Lung (tissue), 12 donors: Measurements from ENCODE around the gene NEXMIF. TPM values are rescaled to one million over a fixed set of nuclear protein-coding genes. Genes with fewer than 3 reads are reported as not detected.

Experiments
- ATAC-seq: fragments of 200-7000 bp; cut with Tn5 transposase; one replicate; pipeline ENCODE4 v1.9.1; 2020; ENCODE audit warnings: moderate number of reproducible peaks; ENCODE audit not compliant: insufficient read depth, low FRiP score
- DNase-seq, 3 donors: peaks; one replicate each; pipeline ENCODE4 v3.0.0-alpha.2; 2013 to 2017
- H3K27ac ChIP-seq, 2 donors: one replicate each; pipeline ENCODE4 v1.5.1; 2013; ENCODE audit warnings: mild to moderate bottlenecking in 2 of 2, moderate library complexity in 2 of 2, control low read depth in 1 of 2, inconsistent platforms in 1 of 2, low read depth in 1 of 2, low read length in 1 of 2
- H3K27me3 ChIP-seq, 3 donors: one replicate each; pipeline ENCODE4 v1.5.1; 2013; ENCODE audit warnings: low read length in 2 of 3; ENCODE audit not compliant: control insufficient read depth in 3 of 3, insufficient read depth in 3 of 3
- H3K36me3 ChIP-seq, 4 donors: one replicate each; pipeline ENCODE4 v1.5.1; 2013; ENCODE audit warnings: low read length in 4 of 4, mild to moderate bottlenecking in 1 of 4, moderate library complexity in 1 of 4; ENCODE audit not compliant: control insufficient read depth in 4 of 4, insufficient read depth in 4 of 4
- H3K4me1 ChIP-seq, 5 donors: one replicate each; pipeline ENCODE4 v1.5.1; 2013; ENCODE audit warnings: low read length in 5 of 5, mild to moderate bottlenecking in 2 of 5, moderate library complexity in 1 of 5; ENCODE audit not compliant: control insufficient read depth in 5 of 5, insufficient read depth in 5 of 5
- H3K4me3 ChIP-seq: one replicate; pipeline ENCODE4 v1.5.1; 2013; ENCODE audit warnings: mild to moderate bottlenecking, control low read depth, moderate library complexity
- H3K9ac ChIP-seq, 2 donors: one replicate each; pipeline ENCODE4 v1.5.1; 2013; ENCODE audit warnings: low read length in 2 of 2, control low read depth in 1 of 2; ENCODE audit not compliant: insufficient read depth in 1 of 2
- H3K9me3 ChIP-seq, 4 donors: one replicate each; pipeline ENCODE4 v1.5.1; 2013; ENCODE audit warnings: low read length in 3 of 4, mild to moderate bottlenecking in 1 of 4, moderate library complexity in 1 of 4; ENCODE audit not compliant: control insufficient read depth in 4 of 4, insufficient read depth in 3 of 4
- WGBS, 2 donors: extraction: QIAGEN DNeasy Blood & Tissue Kit; methylation state at CpG; one replicate each; pipeline ENCODE4 v1.1.7; 2013; 5-methylcytosine and 5-hydroxymethylcytosine counted together
- polyA plus RNA-seq, 2 donors: library from polyadenylated mRNA; stranded (reverse); fragments of 200-250 nt; gene quantifications; one replicate each; pipeline ENCODE4 v1.2.1, GENCODE V29; 2013
- total RNA-seq, 2 donors: library from RNA; depleted of rRNA in 1 of 2; stranded (reverse); fragments of >200 nt in 1 of 2; gene quantifications; one replicate each; pipeline ENCODE4 v1.2.1, GENCODE V29; 2014 to 2021
- TF ChIP-seq, protein P1 (sequence below): IDR thresholded peaks from 2 replicates; pipeline ENCODE4 v1.5.1; 2012; ENCODE audit warnings: mild to moderate bottlenecking; ENCODE audit errors: control extremely low read depth, extremely low read depth
- donor health status: control.
- donor health status: control.
- donor health status: Bipolar disorder and iron deficiency.
- donor health status: healthy.
- donor health status: DM: yes; HTN: yes; CAD: no.

NEXMIF gene
- total and polyA plus RNA-seq, 4 donors = 0.08 to 1.2 (median 0.26) TPM

DNA sequence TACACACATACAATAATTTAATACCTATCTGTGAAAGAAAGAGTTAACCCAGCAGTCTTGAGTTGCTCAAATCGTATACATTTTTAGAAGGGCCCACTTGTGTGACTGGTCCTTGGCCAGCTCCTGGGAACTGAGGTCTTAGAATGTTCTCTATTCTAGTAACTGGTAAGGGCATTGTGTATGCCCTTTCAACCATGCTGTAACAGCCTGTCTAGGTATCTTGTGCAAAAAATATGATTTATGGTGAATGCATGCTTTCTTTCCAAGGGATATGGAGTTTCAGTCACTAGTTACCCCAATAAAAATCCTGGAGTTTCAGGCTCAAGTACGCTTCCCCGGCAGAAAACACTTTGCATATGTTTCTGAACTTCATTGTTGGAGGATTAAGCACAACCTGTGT is 140.6 kb downstream of the NEXMIF start:
- 55 to 83% methylated on average over 3 of the region's 3 CpGs for WGBS, 2 donors
- TF ChIP-seq, protein P1, sequence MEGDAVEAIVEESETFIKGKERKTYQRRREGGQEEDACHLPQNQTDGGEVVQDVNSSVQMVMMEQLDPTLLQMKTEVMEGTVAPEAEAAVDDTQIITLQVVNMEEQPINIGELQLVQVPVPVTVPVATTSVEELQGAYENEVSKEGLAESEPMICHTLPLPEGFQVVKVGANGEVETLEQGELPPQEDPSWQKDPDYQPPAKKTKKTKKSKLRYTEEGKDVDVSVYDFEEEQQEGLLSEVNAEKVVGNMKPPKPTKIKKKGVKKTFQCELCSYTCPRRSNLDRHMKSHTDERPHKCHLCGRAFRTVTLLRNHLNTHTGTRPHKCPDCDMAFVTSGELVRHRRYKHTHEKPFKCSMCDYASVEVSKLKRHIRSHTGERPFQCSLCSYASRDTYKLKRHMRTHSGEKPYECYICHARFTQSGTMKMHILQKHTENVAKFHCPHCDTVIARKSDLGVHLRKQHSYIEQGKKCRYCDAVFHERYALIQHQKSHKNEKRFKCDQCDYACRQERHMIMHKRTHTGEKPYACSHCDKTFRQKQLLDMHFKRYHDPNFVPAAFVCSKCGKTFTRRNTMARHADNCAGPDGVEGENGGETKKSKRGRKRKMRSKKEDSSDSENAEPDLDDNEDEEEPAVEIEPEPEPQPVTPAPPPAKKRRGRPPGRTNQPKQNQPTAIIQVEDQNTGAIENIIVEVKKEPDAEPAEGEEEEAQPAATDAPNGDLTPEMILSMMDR = no peak
- no peaks in the 10 kb centered on the region for H3K36me3 ChIP-seq
- no peak overlapping the region for H3K4me3 ChIP-seq
- DNase-seq (no peak), ATAC-seq (no peak)
- H3K4me1 ChIP-seq = no peaks in the 10 kb centered on the region
- H3K9me3 ChIP-seq = no peaks in the 10 kb centered on the region
- peaks cover 0 to 5% (median 0%) of the 10 kb centered on the region in 3 donors for H3K27me3 ChIP-seq
- H3K27ac ChIP-seq = no peak overlapping the region
- H3K9ac ChIP-seq = no peak overlapping the region

DNA sequence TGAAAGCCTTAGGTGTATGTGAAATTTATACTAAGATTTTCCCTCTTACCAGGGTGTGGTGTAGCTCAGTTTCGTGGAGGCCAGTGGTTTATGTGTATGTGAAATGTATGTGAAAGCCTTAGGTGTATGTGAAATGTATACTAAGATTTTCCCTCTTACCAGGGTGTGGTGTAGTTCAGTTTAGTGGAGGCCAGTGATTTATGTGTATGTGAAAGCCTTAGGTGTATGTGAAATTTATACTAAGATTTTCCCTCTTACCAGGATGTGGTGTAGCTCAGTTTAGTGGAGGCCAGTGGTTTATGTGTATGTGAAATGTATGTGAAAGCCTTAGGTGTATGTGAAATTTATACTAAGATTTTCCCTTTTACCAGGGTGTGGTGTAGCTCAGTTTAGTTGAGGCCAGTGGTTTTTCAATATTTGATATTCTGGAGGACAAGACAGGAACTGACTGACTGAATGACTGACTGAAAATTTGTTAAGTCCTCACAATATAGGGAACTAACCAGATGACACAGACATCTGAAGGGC is 143.7 kb downstream of the NEXMIF start:
- DNase-seq = no peak
- peaks cover 0 to 5% (median 0%) of the 10 kb centered on the region in 3 donors for H3K27me3 ChIP-seq
- H3K9me3 ChIP-seq = no peaks in the 10 kb centered on the region
- 50 to 89% methylated on average over 1 of the region's 1 CpG for WGBS, 2 donors
- no peak overlapping the region for H3K9ac ChIP-seq
- no peak overlapping the region for H3K27ac ChIP-seq
- H3K4me1 ChIP-seq = no peaks in the 10 kb centered on the region
- H3K36me3 ChIP-seq = no peaks in the 10 kb centered on the region
- no peak for ATAC-seq
- no peak overlapping the region for H3K4me3 ChIP-seq
- TF ChIP-seq, protein P1 = no peak

DNA sequence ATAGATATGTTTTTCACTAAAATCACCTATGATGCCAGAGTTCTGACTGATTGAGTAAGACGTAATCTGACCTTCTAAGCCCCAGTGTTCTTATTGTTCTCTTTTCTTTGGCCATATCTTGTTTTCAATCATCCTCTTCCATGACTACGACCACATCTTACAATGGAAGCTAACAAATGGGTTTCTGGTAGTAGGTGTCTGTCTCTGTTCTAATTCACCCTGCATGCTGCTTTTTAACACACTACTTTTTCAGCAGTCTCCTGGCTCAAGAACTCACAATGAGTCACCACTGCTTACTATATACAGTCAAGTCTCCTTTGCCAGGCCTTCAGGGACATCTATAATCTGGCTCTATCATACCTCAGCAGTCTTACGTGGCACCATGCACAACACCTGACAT is 146.1 kb downstream of the NEXMIF start:
- ATAC-seq = no peak
- H3K27me3 ChIP-seq = peaks cover 0 to 5% (median 0%) of the 10 kb centered on the region in 3 donors
- H3K4me3 ChIP-seq = no peak overlapping the region
- H3K9ac ChIP-seq = no peak overlapping the region
- DNase-seq = no peak
- H3K9me3 ChIP-seq = no peaks in the 10 kb centered on the region
- WGBS, 2 donors = 61 to 92% methylated on average over 3 of the region's 3 CpGs
- H3K4me1 ChIP-seq = no peaks in the 10 kb centered on the region
- TF ChIP-seq, protein P1 = no peak
- no peak overlapping the region for H3K27ac ChIP-seq
- H3K36me3 ChIP-seq = no peaks in the 10 kb centered on the region

DNA sequence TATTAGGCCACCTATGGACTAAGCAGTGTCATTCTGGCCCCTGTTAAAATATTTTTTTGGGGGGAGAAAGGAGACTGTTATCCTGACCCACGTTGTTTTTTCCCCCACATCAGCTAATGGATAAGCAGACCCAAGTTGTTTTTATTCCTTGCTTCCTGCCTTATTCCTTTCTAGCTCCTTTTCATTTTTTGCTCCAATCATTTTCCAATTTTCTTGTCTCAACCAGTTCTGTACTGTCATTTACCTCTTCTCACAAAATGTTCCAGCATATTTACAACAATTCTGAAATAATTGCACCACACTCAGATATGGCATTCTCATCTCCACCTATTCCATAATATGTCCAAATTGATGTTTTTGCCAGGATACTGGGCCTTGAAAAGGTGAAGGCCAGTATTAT is 150.3 kb downstream of the NEXMIF start:
- no peak for ATAC-seq
- Histone ChIP-seq H3K27ac (no peak overlapping the region), H3K4me1 (no peaks in the 10 kb centered on the region), H3K27me3 (peaks cover 0 to 2% (median 0%) of the 10 kb centered on the region in 3 donors), H3K9me3 (no peaks in the 10 kb centered on the region), H3K36me3 (no peaks in the 10 kb centered on the region), H3K9ac (no peak overlapping the region), H3K4me3 (no peak overlapping the region)
- TF ChIP-seq, protein P1 = no peak
- DNase-seq = no peak
- 53 to 79% methylated on average over 1 of the region's 1 CpG for WGBS, 2 donors
